GM13976 (cell line): Measurements from ENCODE around the gene DIMT1.

ENCODE experiments used
- DNase-seq: peaks from one replicate; pipeline ENCODE4 v3.0.0; 2012; ENCODE audit warnings: low spot score
- in situ Hi-C: fragments of 300-500 bp; cut with MboI; formaldehyde crosslinking; loops from one replicate; pipeline ENCODE4 v1.12.0; 2022; ENCODE audit warnings: low sequenced_read_pairs, mixed read lengths, inconsistent platforms; ENCODE audit not compliant: unreplicated experiment
- TF ChIP-seq, protein P1 (sequence below): IDR thresholded peaks from 2 replicates; pipeline ENCODE4 v1.5.1; 2012; ENCODE audit warnings: borderline replicate concordance, mild to moderate bottlenecking; ENCODE audit not compliant: insufficient read depth; ENCODE audit errors: extremely low read depth, missing control alignments, control extremely low read depth

DIMT1 gene

GRCh38 chr5:62372600-62372999 is 31.1 kb downstream of the DIMT1 start:
- in situ Hi-C loops: no loop called here
- DNase-seq: no peak
- TF ChIP-seq, protein P1, sequence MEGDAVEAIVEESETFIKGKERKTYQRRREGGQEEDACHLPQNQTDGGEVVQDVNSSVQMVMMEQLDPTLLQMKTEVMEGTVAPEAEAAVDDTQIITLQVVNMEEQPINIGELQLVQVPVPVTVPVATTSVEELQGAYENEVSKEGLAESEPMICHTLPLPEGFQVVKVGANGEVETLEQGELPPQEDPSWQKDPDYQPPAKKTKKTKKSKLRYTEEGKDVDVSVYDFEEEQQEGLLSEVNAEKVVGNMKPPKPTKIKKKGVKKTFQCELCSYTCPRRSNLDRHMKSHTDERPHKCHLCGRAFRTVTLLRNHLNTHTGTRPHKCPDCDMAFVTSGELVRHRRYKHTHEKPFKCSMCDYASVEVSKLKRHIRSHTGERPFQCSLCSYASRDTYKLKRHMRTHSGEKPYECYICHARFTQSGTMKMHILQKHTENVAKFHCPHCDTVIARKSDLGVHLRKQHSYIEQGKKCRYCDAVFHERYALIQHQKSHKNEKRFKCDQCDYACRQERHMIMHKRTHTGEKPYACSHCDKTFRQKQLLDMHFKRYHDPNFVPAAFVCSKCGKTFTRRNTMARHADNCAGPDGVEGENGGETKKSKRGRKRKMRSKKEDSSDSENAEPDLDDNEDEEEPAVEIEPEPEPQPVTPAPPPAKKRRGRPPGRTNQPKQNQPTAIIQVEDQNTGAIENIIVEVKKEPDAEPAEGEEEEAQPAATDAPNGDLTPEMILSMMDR: no peak

- TF ChIP-seq, protein P1: no peak
- no peak for DNase-seq
- in situ Hi-C loops: no loop called here
These were observed 32.3 kb downstream of the DIMT1 start for GRCh38 chr5:62371409-62371808.

DNA sequence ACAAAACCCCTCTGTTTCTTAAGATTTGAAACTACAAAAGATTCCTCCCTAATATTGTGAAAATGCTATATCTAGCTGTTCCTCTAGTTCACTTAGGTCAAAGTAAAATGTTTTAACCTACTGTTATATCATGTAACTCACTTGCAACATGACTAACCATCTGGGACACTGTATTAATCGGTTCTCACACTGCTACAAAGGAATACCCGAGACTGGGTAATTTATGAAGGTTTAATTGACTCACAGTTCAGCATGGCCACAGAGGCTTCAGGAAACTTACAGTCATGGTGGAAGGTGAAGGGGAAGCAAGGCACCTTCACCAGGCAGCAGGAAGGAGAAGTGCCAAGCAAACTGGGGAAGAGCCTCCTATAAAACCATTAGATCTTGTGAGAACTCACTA is 34.7 kb downstream of the DIMT1 start:
- in situ Hi-C loops: no loop called here
- TF ChIP-seq, protein P1: no peak
- no peak for DNase-seq

GRCh38 chr5:62362701-62363100 is 41.0 kb downstream of the DIMT1 start:
- no peak for DNase-seq
- in situ Hi-C loops: no loop called here
- TF ChIP-seq, protein P1: no peak

GRCh38 chr5:62354028-62354874 is 49.5 kb downstream of the DIMT1 start:
- peak; percentile 40 for DNase-seq
- TF ChIP-seq, protein P1: peak; percentile 32
- in situ Hi-C loops: loop anchor here (10.0 kb wide), 1 partner anchor 129 kb away; no protein-coding TSS in a partner anchor

- TF ChIP-seq, protein P1: no peak
- in situ Hi-C loops: no loop called here
- DNase-seq: no peak
These were observed 54.8 kb downstream of the DIMT1 start for GRCh38 chr5:62348723-62349481.
